Dedifferentiated amniotic fluid mesenchymal stem cell (primary cell): Measurements from ENCODE around the gene PDIA3.
"Not testable (repeated sequence)": the region's sequence is repeated elsewhere in the genome, so short reads cannot be mapped to it uniquely, and the experiment has no call there.

Source experiments
- DNase-seq: peaks from one replicate; pipeline ENCODE4 v3.0.0-alpha.2; 2016; ENCODE audit errors: extremely low spot score

The PDIA3 gene

DNA sequence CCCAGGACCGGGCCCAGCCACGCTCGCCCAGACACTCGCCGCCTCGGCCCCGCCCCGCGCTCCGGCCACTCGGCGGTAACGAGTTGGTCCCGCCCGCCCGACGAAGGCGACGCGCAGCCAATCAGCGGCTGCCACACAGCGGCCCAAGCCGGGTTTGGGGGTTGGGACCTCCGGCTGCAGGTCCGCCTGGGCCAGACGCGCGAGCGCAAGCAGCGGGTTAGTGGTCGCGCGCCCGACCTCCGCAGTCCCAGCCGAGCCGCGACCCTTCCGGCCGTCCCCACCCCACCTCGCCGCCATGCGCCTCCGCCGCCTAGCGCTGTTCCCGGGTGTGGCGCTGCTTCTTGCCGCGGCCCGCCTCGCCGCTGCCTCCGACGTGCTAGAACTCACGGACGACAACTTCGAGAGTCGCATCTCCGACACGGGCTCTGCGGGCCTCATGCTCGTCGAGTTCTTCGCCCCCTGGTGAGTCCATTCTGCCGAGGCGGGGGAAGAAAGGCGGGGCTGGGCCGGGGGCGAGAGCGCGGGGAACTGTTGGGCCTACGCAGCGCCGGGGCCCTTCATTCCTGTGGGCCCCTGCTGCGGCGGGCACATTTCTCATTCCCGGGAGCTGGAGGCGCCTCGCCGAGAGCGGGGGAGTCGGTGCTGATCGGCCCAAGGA lies at the start of gene PDIA3:
Gene PDIA3, plus strand, starts transcription at position 194 of the 658 bp plus-strand sequence. Its CDS starts 102 bp downstream, at position 296.
- DNase-seq = peak; percentile 80

DNA sequence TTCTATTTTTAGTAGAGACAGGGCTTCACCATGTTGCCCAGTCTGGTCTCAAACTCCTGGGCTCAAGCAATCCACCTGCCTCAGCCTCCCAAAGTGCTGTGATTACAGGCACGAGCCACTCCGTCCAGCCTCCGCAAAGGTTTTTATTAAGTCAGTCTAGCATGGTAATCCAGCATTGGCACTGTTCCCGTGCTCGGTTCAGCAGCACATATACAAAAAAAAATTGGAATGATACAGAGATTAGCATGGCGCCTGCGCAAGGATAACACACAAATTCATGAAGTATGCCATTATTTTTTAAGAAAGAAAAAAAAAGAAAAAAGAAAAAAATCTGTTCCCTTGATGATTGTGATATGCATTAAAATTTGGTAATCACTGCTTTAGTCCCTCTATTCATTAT lies 44.1 kb upstream of the PDIA3 start:
- DNase-seq = no peak

DNA sequence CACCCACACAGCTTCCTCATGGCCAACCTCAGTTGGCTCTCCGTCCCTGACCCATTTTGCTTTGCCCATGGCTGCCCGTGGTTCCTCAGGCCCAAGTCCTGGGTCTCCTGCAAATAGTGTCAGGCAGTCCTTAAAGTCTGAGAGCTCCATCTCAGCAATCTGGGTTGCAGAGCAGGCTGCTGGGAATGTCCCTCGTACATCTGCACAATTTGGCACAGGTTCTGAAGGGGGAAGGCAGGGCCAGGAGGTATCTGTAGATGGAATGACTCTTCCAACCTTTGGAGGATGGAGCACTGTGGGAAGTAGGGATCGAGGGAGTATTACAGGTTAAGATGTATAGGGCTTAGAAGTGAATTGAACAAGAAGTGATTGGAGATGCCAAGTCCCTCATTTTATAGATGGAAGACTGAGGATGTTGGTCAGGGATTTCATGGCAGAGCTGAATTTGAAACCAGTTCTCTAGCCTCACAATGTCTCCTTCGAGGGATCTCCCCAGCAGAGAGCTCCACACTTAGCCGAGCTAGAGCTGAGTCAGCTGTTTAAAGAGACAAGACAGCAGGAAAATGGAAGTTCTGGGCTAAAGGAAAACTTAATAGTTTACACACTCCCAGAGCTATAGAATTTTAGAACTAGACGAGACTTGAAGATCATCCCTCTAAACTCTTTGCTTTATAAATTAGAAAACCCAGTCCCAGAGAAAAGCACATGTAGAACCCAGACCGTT lies 43.4 kb upstream of the PDIA3 start:
- DNase-seq = no peak

DNA sequence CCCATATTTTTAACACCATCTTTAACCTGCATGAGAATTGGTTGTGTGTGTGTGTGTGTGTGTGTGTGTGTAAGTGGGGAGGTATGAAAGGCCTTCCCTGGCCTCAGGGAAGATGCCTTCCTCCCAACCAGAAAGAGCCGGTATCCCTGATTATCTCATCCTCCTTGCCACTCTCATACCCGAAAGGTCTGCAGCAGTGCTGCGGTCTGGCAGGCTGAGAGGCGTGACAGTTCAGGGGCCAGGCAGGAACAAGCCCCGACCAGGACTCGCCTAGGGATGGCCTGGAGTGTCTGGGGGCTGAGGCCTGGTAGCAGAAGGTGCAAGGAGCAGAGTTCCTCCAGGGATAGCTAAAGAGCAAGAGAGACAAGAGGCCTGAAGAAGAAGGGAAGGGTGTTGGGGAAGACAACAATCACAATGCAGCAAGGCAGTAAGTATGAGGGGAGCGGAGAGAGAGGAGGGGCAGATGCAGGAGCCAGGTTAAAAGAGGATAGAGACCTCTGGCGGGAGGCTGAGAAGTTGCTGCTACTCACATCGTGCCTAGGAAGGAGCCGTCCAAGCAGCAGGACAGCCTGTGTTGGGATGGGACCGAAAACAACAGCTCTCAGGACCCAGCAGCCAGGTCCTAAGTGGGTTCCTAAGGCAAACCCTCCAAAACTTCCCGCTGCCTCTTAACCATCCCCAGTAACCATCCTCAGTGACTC lies 35.7 kb upstream of the PDIA3 start:
- DNase-seq = not testable (repeated sequence)

DNA sequence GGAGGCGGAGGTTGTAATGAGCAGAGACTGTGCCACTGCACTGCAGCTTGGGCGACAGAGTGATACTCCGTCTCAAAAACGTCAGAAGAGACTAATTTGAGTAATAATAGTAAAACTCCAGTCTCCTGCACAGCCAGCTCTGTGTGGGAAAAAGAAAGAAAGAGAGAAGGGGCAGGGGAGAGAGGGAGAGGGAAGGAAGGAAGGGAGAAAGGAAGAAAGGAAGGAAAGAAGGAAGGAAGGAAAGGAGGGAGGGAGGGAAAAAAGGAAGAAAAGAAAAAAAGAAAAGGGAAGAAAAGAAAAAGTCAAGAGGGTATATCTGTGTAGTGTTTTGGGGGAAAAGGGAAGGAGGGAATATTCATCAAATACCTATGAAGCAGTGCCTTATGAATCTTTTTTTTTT lies 23.1 kb upstream of the PDIA3 start:
- DNase-seq = no peak

DNA sequence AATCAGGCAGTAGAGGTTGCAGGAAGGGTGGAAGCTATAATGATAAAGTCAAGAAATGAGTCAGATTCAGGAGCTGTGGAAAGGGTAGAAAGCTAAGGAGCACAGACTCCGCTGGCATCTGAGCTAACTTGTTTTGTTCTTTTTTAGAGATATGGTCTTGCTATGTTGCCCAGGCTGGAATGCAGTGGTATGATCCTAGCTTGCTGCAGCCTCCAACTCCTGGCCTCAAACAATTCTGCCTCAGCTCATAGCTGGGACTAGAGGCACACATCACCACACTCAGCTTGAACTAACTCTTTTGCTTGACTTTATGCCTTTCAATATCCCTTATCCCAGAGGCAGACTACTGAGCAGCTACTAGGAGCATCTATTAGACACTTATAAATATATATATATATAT lies 19.9 kb upstream of the PDIA3 start:
- DNase-seq = not testable (repeated sequence)

DNA sequence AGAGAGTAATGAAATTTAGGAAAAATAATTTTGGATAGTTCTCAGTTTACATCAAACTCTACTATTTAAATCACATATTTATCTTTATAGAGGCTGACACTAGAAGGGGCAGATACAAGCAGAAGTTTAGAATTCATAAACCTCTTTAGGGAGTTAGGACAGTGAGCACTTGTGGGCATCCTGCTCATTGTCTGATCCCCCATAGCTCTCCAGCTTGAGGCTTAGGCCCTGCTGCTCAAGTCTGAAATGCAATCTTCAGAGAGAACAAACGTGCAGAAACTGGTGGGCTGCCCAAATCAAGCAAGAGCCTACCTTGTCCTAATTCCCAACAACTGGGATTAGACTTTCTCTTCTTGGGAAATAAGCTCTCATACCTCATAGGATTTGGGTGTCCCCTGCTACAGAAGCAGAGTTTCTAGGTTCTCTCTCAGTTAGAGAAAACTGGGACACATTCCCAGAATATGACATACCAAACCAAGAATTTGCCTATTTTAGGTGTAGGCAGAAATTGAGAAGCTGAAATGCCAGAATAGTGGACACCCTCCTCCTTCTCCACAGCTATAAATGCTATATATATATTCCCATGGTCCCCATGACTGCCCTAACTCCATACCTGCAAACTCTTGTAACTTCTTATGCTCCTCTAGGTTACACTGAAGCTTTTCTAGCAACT lies 18.0 kb upstream of the PDIA3 start:
- DNase-seq = peak; percentile 52

DNA sequence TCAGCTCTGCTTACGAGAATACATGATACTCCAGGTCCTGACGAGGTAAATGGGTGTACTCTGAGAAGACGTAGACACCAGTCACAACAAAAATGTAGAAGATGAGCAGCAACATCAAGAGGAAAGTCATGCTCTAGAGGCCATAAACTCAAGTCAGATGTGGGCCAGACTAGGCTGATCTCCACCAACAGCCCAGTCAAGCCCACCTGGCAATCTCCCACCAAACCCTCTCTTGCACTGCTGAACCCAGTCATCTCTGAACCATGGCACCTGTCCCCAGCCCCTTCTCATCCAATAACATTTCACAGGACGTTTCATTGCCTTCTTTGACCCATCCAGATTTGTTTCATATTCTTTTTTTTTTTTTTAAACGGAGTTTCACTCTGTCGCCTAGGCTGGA lies 10.8 kb upstream of the PDIA3 start:
- no peak for DNase-seq

DNA sequence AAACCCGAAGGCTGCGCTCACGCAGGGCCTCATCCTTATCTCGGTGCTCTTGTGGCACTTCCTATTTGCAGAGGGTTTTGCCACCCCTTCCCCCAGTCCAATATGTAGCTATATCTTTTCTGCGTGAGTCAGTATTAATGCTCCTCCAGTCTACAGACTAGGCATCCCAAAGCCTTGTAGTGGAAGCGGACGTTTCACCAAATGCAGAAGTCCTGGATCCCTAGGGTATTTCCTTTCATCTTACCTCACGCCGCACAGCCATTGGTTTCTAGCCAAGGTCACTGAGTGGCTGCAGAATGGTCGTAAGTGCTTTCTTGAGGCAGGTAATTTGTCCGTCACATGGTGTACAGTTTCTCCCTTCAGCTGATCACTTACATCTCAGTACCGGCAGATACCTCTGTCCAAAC lies 668 bp downstream of the PDIA3 start:
- DNase-seq = not testable (repeated sequence)

DNA sequence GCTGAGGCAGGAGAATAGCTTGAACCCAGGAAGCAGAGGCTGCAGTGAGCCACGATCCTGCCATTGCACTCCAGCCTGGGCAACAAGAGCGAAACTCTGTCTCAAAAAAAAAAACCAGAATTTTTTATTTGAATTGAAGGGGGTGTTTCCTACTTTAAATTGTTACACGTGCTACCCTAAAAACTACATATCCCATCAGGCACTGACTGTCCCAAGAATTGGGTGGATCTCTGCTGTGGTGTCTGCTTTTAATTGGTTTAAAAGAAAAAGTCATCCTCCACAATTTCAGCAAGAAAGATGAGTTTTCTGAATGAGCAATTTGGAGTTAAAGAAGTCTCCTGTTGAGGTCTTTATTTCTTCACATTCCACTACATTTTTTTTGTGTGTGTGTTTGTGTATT lies 2.1 kb downstream of the PDIA3 start:
- no peak for DNase-seq

DNA sequence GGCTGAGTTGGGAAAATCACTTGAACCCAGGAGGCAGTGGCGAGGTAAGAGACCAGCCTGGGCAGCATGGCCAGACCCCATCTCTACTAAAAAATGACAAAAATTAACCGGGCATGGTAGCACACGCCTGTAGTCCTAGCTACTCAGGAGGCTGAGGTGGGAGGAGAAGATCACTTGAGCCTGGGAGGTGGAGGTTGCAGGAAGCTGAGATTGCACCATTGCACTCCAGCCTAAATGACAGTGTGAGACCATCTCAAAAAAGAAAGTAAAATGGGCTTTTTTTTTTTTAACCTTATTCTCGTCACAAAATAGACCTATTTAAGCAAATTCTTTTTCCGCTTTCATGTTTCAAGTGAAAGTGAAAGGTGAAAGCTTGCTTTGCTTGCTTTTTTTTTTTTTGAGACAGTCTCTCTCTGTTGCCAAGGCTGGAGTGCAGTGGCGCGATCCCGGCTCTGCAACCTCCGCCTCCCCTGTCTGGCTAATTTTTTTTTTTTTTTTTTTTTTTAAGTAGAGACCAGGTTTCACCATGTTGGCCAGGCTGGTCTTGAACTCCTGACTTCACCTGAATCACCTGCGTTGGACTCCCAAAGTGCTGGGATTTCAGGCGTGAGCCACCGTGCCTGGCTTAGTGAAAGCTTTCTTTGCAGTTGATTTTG lies 3.6 kb downstream of the PDIA3 start:
- no peak for DNase-seq

DNA sequence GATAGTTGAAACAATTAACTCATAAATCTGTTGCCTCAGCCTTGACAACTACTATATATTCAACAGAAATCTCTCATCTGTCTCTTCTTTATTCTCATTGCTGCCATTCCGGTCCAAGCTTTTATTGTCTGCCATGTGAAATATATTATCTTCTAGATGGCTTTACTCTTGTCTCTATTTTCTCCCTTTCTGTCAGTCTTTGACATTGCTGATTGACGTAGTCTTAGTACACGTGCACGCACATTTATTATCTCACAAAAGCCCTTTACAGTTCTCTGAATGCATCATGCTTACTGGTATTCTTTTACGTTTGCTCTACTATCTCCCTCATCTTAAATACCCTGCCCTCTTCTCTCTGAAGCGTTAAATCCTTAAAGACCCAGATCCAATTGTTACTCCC lies 5.6 kb downstream of the PDIA3 start:
- no peak for DNase-seq

DNA sequence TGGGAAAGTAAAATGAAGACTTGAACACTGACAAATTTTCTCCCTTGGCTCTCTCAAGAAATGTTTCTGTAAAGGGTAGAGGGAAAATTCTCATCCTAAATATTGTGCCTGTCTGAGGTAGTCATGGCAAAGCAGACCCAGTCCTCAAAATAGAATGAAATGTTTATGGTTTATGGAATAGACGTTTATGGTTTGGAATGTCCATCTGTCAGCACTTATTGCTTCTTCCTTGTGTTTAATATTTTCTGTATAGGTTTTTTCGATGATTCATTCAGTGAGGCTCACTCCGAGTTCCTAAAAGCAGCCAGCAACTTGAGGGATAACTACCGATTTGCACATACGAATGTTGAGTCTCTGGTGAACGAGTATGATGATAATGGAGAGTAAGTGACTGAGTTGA lies 16.6 kb downstream of the PDIA3 start:
- no peak for DNase-seq

DNA sequence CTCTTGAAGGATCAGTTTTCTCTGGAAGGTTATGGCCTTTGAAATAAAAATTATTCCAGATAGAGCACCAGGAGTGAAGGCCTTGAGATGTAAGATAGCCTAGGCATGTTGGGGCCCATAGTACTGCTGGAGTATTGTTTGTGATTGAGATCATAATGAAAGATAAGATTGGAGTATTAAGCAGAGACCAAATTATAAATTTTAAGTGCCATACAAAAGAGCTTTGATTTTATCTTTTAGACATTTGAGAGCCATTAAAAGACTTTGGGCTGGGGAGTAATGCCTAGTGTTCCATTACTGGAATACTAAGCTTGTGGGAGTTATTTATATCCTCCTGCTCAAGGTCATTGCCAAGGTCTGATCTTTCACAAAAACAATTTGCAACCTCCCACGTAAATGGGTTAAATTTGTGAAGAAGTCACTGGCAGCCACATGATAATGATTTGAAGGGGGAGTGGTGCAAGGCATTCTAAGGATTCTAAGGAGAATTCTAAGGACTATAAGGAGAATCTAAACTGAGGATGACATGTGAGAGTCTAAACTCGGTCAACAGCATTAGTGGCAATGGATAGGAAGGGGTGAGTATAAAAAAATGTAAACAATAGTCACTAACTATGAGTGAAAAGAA lies 17.7 kb downstream of the PDIA3 start:
- no peak for DNase-seq

DNA sequence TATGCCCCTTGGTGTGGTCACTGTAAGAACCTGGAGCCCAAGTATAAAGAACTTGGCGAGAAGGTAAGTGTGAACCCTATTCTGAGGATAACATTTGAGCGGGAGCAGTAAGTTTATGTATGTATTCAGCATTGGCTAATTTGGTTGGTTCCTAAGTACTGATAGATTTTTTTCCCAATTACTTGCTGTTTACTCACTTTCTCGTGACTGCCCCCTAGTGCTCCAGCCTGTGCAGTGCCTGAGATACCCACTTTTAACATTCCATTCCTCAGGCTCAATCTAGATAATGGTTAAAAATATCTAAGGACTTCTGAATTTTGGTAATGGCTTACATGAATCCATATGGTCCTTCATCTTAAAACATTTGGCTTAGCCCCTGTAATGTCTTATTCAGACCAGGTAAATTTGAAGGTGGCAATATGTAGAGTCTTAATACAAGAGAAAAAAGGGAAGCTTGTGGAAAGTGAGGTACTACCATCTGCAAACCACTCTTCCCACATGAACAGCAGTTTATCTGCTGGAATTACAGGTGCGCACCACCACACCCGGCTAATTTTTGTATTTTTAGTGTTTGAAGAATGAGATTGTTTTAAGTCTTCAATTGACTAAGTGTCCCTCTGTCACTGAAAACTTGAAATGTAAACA lies 23.5 kb downstream of the PDIA3 start:
- DNase-seq = peak; percentile 70

DNA sequence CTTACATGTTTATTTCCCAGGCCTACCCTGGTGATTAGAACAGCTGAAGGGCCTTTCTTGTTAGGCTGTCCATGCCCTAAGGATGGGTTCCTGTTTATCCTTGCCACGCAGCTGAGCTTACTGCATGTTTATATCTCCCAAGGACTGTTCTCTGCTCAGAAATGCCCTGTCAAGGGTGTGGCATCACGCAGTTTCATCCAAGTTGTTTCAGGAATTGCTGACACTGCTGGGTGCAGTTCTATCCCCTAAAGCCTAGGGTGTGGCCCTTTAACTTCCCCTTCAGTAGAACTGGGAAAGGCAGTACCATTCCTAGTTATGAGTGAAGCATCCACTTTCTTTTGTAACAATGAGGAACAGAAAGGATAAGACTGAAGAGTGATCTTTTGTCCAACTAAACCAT lies 25.6 kb downstream of the PDIA3 start:
- no peak for DNase-seq

DNA sequence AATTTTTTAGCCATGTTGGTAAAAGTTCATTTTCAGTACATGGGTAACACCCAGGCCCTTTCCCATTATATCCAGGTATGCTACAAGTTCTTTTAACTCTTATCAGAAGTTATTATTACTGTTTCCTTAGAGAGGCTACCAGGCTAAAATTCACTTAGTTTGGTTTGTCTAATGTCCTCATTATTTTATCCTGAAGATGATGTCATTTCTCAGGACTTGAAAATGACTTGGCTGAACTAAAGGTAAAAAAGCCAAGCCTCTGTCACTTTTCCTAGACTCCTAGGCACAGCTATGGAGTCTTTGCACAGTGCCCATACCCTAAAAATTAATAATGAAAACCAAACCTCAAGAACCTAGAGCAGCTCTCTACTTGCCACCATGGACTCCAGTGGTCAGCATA lies 26.4 kb downstream of the PDIA3 start:
- DNase-seq = no peak

DNA sequence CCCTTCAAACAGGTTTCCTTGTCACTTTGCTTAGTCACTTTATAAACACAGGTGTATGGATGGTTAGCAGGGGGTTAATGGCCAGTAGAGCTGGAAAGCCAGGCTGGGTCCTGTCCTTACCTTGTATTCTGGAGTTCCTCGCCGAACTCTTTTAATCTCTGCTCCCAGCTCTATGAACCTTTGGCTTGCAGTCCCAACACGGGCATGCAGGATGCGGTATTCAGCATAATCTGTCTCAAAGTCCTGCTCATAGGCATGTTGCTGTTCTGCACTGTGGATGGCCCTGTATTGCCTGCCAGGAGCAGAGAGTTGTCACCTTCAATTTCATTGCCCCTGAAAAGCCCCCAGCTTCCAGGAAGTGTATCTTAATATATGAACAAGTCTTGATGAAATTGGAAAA lies 27.8 kb downstream of the PDIA3 start:
- no peak for DNase-seq

DNA sequence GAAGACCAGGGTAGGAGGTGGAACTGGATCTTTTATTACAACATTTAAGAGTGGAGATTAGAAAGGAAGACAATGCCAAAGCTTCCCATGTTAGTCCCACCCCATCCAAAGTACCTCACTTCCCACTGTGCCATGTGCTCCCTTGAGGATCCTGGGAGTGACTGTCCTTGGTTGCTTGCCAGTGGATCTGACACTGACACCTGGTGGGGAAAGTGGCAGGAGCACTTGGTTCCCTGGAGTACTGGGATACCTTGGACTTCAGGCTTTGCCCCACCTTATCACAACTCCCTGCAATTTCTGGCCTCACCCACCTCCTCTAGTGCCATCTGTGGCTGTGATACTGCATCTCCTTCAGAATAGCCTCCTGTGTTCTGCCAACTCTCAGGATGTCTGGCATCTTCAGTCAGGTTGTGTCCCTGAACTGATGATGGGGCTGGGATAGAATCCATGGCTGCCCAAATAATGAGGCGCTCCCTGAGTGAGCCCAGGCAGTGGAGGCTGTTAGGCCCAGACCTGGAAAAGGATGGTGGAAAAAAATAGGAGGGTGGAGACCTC lies 29.2 kb downstream of the PDIA3 start:
- no peak for DNase-seq

DNA sequence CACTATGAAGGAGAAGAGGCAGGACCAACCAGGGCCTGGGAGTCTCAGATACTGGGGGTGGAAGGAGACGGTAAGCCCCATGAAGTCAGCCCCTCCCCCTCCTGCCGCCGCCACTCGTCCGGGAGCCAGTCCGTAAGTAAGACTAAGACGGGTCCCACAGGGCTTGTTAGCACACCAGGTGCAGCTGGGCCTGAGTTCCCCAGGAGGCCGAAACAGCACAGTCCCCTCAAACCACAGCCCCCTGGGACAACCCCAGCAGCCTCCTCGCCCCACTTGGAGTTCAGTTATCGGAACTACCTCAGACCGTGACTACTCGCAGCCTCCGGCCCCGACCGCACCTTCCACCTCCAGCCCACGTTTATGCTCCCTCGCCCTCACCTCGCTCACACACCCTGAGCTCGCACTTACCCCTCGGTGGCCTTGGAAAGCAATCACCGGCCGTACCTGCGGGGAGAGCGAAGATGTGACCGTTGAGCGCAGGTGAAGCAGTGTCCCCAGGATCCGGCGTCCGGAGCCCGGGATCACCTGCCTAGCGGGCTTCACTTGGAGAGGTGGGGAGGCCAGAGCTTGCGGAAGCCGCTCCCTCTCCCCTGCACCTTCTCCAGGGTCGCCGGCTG lies 30.0 kb downstream of the PDIA3 start:
- DNase-seq = no peak
